HepG2 (cell line): ENCODE data around the gene AFF1.

Experiments
- CBX1 ChIP-seq: IDR thresholded peaks from one replicate; pipeline ENCODE4 v1.6.1; 2016; ENCODE audit warnings: antibody characterized with exemption, low read depth
- EP300 ChIP-seq, 3 experiments: sonication (generic) in 1 of 3; formaldehyde crosslinking in 1 of 3; IDR thresholded peaks; 2 replicates each; pipeline versions ENCODE4 v1.5.1 to v1.6.1; 2011 to 2020; ENCODE audit warnings: low read depth in 2 of 3, low read length in 2 of 3, borderline replicate concordance in 1 of 3, improper control_type of control experiment in 1 of 3, mild to moderate bottlenecking in 1 of 3, missing genetic modification reagents in 1 of 3, moderate library complexity in 1 of 3
- EZH2 ChIP-seq: conservative IDR thresholded peaks from 2 replicates; pipeline ENCODE4 v1.6.1; 2012; ENCODE audit warnings: mild to moderate bottlenecking, low read depth, low read length, moderate library complexity
- GATAD1 ChIP-seq: IDR thresholded peaks from 2 replicates; pipeline ENCODE4 v1.6.1; 2016; ENCODE audit warnings: missing genetic modification reagents, missing compliant biosample characterization
- IKZF1 ChIP-seq: fragments of 450-650 bp; IDR thresholded peaks from 2 replicates; pipeline ENCODE4 v1.7.1; 2016
- IRF2 ChIP-seq: IDR thresholded peaks from 2 replicates; pipeline ENCODE4 v1.6.1; 2018; ENCODE audit warnings: missing genetic modification reagents, missing compliant biosample characterization
- TAF1 ChIP-seq: sonication (generic); formaldehyde crosslinking; IDR thresholded peaks from 2 replicates; pipeline ENCODE4 v1.4.0; 2020; ENCODE audit warnings: missing genetic modification reagents
- YY1 ChIP-seq: IDR thresholded peaks from 2 replicates; pipeline ENCODE4 v1.6.1; 2011; ENCODE audit warnings: low read length, low read depth, moderate library complexity, mild to moderate bottlenecking; ENCODE audit not compliant: insufficient read depth, insufficient replicate concordance
- ZHX1 ChIP-seq: sonication (generic); formaldehyde crosslinking; IDR thresholded peaks from 2 replicates; pipeline ENCODE4 v1.8.1; 2022; ENCODE audit warnings: low read depth, mild to moderate bottlenecking, missing genetic modification reagents
- ZNF577 ChIP-seq: sonication (generic); formaldehyde crosslinking; IDR thresholded peaks from 2 replicates; pipeline ENCODE4 v1.4.0; 2020; ENCODE audit warnings: mild to moderate bottlenecking, low read depth, missing genetic modification reagents, borderline replicate concordance
- ZSCAN21 ChIP-seq: sonication (generic); formaldehyde crosslinking; IDR thresholded peaks from 2 replicates; pipeline ENCODE4 v1.8.0; 2022; ENCODE audit warnings: mild to moderate bottlenecking, missing genetic modification reagents, moderate library complexity, borderline replicate concordance
- TF ChIP-seq, protein P1 (sequence below): sonication (generic); formaldehyde crosslinking; IDR thresholded peaks from 2 replicates; pipeline ENCODE4 v1.9.0; 2021; ENCODE audit warnings: missing genetic modification reagents, borderline replicate concordance

- TF ChIP-seq ZNF577 (CRISPR knock-in tag): no peak
- TF ChIP-seq ZSCAN21 (CRISPR knock-in tag): no peak
- TF ChIP-seq IKZF1: no peak
- no peak for TF ChIP-seq GATAD1
- no peak for TF ChIP-seq TAF1 (CRISPR knock-in tag)
- TF ChIP-seq EZH2: no peak
- TF ChIP-seq ZHX1 (CRISPR knock-in tag): no peak
- TF ChIP-seq CBX1: no peak
- no peak for TF ChIP-seq EP300 (IDR thresholded peaks at IDR 0.05; ENCODE audit: low read depth in 2 of 2, low read length in 2 of 2)
- TF ChIP-seq EP300 (CRISPR knock-in tag; IDR thresholded peaks at IDR 0.05; ENCODE audit: borderline replicate concordance): no peak
- no peak for TF ChIP-seq IRF2 (CRISPR knock-in tag)
- no peak for TF ChIP-seq YY1
- TF ChIP-seq, protein P1, sequence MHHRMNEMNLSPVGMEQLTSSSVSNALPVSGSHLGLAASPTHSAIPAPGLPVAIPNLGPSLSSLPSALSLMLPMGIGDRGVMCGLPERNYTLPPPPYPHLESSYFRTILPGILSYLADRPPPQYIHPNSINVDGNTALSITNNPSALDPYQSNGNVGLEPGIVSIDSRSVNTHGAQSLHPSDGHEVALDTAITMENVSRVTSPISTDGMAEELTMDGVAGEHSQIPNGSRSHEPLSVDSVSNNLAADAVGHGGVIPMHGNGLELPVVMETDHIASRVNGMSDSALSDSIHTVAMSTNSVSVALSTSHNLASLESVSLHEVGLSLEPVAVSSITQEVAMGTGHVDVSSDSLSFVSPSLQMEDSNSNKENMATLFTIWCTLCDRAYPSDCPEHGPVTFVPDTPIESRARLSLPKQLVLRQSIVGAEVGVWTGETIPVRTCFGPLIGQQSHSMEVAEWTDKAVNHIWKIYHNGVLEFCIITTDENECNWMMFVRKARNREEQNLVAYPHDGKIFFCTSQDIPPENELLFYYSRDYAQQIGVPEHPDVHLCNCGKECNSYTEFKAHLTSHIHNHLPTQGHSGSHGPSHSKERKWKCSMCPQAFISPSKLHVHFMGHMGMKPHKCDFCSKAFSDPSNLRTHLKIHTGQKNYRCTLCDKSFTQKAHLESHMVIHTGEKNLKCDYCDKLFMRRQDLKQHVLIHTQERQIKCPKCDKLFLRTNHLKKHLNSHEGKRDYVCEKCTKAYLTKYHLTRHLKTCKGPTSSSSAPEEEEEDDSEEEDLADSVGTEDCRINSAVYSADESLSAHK (CRISPR knock-in tag): no peak
Observed at GRCh38 chr4:87031920-87032319, 97.1 kb downstream of the AFF1 start.
